Right kidney (tissue), 9 donors: Measurements from ENCODE around the gene COG5.

Source experiments
- DNase-seq: peaks from one replicate; pipeline ENCODE4 v3.0.0-alpha.2; 2016
- long read RNA-seq, 8 donors: transcript quantifications; one replicate each; lab custom pipeline, GENCODE V29; 2026

COG5 gene
- long read RNA-seq, donor 1, full-length matches to known transcripts, result 3 of 86 reads
- long read RNA-seq, donor 1, partial matches to known transcripts, result 61 of 86 reads
- long read RNA-seq, donor 1, other reads (novel, unspliced or antisense), result 22 of 86 reads
- long read RNA-seq, donor 2, full-length matches to known transcripts, result 4 of 4 reads
- long read RNA-seq, donor 2, partial matches to known transcripts, result 0 of 4 reads
- long read RNA-seq, donor 2, other reads (novel, unspliced or antisense), result 0 of 4 reads
- long read RNA-seq, donor 3, full-length matches to known transcripts, result 4 of 4 reads
- long read RNA-seq, donor 3, partial matches to known transcripts, result 0 of 4 reads
- long read RNA-seq, donor 3, other reads (novel, unspliced or antisense), result 0 of 4 reads
- long read RNA-seq, donor 4, full-length matches to known transcripts, result 5 of 5 reads
- long read RNA-seq, donor 4, partial matches to known transcripts, result 0 of 5 reads
- long read RNA-seq, donor 4, other reads (novel, unspliced or antisense), result 0 of 5 reads
- long read RNA-seq, donor 5, full-length matches to known transcripts, result 3 of 3 reads
- long read RNA-seq, donor 5, partial matches to known transcripts, result 0 of 3 reads
- long read RNA-seq, donor 5, other reads (novel, unspliced or antisense), result 0 of 3 reads
- long read RNA-seq, donor 6, full-length matches to known transcripts, result 3 of 8 reads
- long read RNA-seq, donor 6, partial matches to known transcripts, result 0 of 8 reads
- long read RNA-seq, donor 6, other reads (novel, unspliced or antisense), result 5 of 8 reads
- long read RNA-seq, donor 7, full-length matches to known transcripts, result 2 of 8 reads
- long read RNA-seq, donor 7, partial matches to known transcripts, result 6 of 8 reads
- long read RNA-seq, donor 7, other reads (novel, unspliced or antisense), result 0 of 8 reads
- long read RNA-seq, donor 8, full-length matches to known transcripts, result 2 of 2 reads
- long read RNA-seq, donor 8, partial matches to known transcripts, result 0 of 2 reads
- long read RNA-seq, donor 8, other reads (novel, unspliced or antisense), result 0 of 2 reads

GRCh38 chr7:107563775-107564552 lies at the start of gene COG5, which contains the start of gene DUS4L:
Gene COG5 (minus strand): TSS chr7:107563920. CDS start chr7:107563896, 24 bp downstream.
Gene DUS4L (plus strand): TSS chr7:107563971. CDS start chr7:107567071, 3,100 bp downstream.
- DNase-seq, result peak; percentile 98

GRCh38 chr7:107613439-107613838 lies 49.7 kb upstream of the COG5 start:
- DNase-seq, result no peak

GRCh38 chr7:107610323-107610722 lies 46.6 kb upstream of the COG5 start:
- no peak for DNase-seq

GRCh38 chr7:107609811-107610261 lies 46.1 kb upstream of the COG5 start:
- DNase-seq, result no peak

- DNase-seq, result no peak
These were observed 42.6 kb upstream of the COG5 start for GRCh38 chr7:107606303-107606702.

GRCh38 chr7:107605218-107605815 lies 41.6 kb upstream of the COG5 start:
- no peak for DNase-seq

- DNase-seq, result no peak
These were observed 37.1 kb upstream of the COG5 start for GRCh38 chr7:107600816-107601215.

GRCh38 chr7:107599262-107599661 lies 35.5 kb upstream of the COG5 start:
- no peak for DNase-seq

- no peak for DNase-seq
These were observed 34.2 kb upstream of the COG5 start for GRCh38 chr7:107597953-107598352.

GRCh38 chr7:107597582-107597916 lies 33.8 kb upstream of the COG5 start:
- DNase-seq, result no peak

- DNase-seq, result no peak
These were observed 33.3 kb upstream of the COG5 start for GRCh38 chr7:107596881-107597581.

- no peak for DNase-seq
These were observed 31.4 kb upstream of the COG5 start for GRCh38 chr7:107594961-107595737.

GRCh38 chr7:107593025-107593410 lies 29.3 kb upstream of the COG5 start:
- no peak for DNase-seq

- no peak for DNase-seq
These were observed 28.8 kb upstream of the COG5 start for GRCh38 chr7:107592361-107593024.

GRCh38 chr7:107591421-107591820 lies 27.7 kb upstream of the COG5 start:
- no peak for DNase-seq

- no peak for DNase-seq
These were observed 24.9 kb upstream of the COG5 start for GRCh38 chr7:107588529-107589130.

GRCh38 chr7:107584716-107585115 lies 21.0 kb upstream of the COG5 start:
- DNase-seq, result no peak

GRCh38 chr7:107582875-107583274 lies 19.2 kb upstream of the COG5 start:
- DNase-seq, result no peak

- DNase-seq, result no peak
These were observed 17.8 kb upstream of the COG5 start for GRCh38 chr7:107581387-107582013.
